Upper lobe of left lung (tissue), 4 donors: ENCODE measurements around the gene RBP3.

Source experiments
- CTCF ChIP-seq, 6 experiments: fragments of 450-650 bp in 4 of 6; fragments of 200-600 bp in 2 of 6; sonication (generic) in 2 of 6; IDR thresholded peaks; one replicate each; pipeline ENCODE4 v1.5.1; 2016 to 2019; ENCODE audit warnings: antibody characterized with exemption in 6 of 6
- EP300 ChIP-seq, 4 donors: sonication (generic); formaldehyde crosslinking; IDR thresholded peaks; one replicate each; pipeline ENCODE4 v1.5.1; 2017; ENCODE audit warnings: antibody characterized with exemption in 4 of 4, control low read depth in 2 of 4
- POLR2A ChIP-seq, 4 donors: fragments of 450-650 bp; IDR thresholded peaks; one replicate each; pipeline ENCODE4 v1.5.1; 2016 to 2017; ENCODE audit warnings: antibody characterized with exemption in 4 of 4, mild to moderate bottlenecking in 2 of 4

GRCh38 chr10:47363781-47364180, 15.6 kb downstream of the RBP3 start:
- TF ChIP-seq CTCF (IDR thresholded peaks at IDR 0.05), result no peak
- TF ChIP-seq POLR2A (IDR thresholded peaks at IDR 0.05), result no peak
- TF ChIP-seq EP300 (IDR thresholded peaks at IDR 0.05), result no peak
